ENCODE data around the gene TRPM5.

TRPM5 gene

GRCh38 chr11:2435288-2436012 lies 8.9 kb downstream of the TRPM5 start:
- no peak for DNase-seq

DNA sequence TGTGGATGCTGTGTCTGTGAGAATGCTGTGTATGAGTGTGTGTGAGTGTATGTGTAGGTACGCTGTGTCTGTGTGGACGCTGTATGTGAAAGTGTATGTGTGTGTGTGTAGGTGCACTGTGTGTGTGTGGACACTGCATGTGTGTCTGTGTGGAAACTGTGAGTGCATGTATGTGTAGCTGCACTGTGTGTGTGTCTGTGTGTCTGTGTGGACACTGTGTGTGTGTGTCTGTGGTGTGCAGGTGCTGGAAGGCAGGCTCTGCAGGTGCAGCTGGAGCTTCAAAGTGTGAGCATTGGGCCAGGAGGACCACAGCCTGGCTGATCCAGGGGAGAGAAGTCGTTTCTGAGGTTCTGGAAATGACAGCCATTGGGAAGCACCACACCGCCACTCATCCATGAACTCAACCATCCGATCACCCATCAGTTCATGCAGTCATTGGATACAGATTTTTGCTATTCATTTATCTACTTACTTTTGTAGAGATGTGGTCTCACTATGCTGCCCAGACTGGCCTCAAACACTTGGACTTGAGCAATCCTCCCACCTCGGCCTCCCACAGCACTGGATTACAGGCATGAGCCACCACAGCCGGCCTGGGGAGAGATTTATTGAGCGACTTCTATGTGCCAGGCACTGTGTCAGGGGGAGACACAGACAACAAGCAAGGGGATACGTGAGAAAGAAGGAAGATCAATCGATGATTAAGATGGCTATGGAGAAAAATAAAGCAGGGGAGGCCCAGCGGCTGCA lies 9.6 kb downstream of the TRPM5 start:
- DNase-seq = no peak

- no peak for DNase-seq
Observed at GRCh38 chr11:2434008-2434407, 10.3 kb downstream of the TRPM5 start.

DNA sequence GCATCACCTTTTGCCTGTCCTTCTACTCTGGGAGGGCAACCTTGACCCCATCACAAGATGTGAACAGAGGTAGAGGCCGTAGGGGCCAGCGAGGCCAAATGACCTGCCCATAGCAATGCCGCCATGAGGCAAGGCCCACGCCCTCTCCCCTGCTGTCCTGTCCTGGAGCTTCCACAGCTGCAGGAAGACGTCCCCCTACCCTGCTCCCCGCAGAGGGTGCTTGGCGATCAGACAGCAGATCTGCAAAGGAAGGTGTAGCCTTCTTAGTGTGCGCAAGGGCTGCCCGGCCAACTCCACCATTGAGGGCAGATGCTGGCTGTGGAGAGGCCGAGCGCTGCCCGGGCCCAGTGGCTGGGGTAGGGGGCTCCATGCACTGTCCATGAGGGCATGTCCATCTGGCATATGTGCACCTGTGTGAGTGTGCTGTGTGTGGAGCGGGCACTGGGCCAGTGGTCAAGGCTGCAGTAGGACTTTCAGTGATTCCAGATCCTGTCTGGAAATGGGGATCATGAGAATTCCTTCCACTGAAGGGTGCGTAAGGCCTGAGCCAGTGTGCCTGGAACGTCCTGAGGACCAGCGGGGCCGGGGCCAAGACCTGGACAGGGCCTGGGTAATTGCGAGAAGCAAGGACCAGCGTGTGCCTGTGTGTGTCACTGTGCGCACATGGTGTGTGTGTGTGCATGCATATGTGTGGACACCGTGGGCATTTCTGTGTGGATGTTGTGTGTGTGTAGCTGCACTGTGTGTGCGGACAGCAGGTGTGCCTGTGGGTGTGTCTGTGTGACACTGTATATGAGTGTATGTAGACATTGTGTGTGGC lies 11.0 kb downstream of the TRPM5 start:
- no peak for DNase-seq

- DNase-seq = no peak
Observed at GRCh38 chr11:2432628-2433071, 11.7 kb downstream of the TRPM5 start.

DNA sequence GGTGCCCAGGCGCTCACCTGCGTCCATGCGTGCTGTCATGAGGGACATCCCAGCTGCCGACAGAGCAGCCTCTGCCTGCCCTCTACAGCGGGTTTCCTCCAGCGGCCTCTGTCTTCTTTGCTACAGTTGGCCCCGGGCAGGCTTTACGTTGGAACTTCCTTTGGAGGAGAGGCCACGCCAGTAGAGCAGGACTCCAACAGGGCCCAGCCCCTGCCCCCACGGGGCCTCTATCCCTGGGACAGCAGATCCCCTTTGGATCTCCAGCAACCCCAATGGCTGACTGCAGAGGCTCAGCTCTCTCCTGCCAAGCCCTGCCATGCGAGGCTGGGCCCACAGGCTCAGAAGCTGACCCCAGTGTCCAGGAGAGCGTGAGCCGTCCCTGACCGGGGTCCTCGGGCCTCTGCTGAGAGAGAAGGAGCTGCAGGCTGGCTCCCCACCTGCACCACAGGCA lies 12.1 kb downstream of the TRPM5 start:
- DNase-seq = no peak

- no peak for DNase-seq
Observed at GRCh38 chr11:2431395-2431794, 12.9 kb downstream of the TRPM5 start.

- DNase-seq = peak; percentile 53
Observed at GRCh38 chr11:2428322-2428795, 16.0 kb downstream of the TRPM5 start.

DNA sequence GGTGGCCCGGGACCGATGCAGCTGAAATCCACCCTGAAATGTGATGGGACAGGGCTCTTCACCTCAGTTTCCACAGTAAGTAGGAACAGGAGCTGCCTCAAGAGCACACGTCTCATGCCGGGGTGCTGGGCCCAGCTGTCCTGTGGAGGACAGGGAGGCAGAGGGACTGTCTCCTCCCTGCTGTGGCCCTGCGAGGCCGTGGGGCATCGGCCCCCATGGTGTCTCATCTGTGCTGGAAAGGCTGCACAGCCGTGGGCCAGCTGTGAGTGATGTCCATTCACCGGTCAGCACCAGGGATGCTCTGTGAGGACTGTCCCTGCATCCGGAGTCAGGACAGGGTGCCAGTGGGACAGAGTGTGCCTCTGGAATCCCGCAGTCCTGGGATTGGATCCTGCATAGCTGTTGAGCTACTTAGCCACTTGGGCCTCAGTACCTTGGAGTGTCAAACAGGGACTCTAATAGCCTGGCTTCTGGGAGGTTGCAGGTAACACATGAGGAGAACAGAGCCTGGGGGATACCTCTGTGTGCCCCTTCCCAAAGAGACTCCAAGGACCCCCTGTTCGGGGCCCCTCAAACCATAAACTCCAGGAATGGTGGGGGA lies 16.5 kb downstream of the TRPM5 start:
- no peak for DNase-seq

- DNase-seq = no peak
Observed at GRCh38 chr11:2426826-2427521, 17.3 kb downstream of the TRPM5 start.

DNA sequence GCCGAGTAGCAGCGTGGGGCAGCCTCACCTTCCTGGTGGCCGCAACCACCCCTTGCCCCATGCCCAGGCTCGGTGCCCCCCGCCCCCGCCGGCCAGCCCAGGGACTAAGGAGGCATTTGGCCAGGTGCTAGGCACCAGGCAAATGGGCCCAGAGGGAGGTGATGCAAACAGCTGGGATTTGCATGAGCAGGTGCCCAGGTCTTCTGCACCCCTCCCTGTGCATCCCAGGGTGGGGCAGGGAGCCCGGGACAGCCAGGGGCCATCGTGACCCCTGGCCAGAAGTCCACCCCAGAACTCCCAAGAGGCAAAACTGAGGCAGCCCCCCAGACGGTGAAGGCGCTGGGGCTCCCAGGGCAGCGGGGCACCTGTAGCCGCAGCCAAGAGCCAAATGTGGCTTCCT lies 18.1 kb downstream of the TRPM5 start:
- no peak for DNase-seq

- DNase-seq = no peak
Observed at GRCh38 chr11:2425506-2425905, 18.8 kb downstream of the TRPM5 start.

GRCh38 chr11:2424811-2425495 lies 19.4 kb downstream of the TRPM5 start:
- DNase-seq = no peak

DNA sequence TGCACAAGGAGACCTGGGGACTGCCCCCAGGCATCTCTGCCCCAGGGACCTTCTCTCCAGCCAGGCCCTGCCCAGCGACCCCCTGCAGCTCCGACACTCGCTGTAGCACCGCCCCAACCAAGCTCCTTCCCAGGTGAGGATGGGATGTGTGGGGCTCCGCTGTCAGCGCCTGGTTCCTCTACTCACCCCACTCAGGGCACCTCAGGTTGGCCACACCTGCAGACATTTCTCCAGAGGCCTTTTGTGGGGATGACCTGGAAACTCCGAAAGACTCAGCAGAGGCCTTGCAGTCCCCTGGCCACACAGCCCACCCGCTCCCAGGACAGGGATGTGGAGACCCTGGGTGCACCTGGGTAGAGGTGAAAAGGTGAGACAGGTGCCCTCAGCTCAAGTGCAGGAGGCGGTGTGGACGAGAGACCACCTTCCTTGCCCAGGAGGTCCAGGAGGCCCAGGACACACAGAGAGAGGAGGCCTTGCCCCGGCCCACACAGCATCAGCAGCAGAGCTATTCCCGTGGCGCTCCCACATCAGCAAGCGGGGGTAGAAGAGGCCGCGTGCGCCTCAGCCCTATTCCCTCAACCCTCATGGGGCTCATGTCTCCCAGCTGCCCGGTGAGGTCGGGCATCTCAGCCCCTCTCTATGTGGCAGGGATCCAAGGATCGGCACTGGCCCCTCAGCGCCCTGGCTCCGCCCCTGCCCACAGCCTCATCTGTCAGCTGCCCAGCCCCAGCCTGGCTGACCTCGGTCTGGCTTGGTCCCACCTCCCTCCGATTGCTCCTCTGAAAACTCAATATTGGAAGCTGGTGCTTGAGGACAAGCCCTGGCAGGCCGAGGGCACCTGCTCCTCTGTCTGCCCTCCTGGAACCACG lies 20.9 kb downstream of the TRPM5 start:
- no peak for DNase-seq

DNA sequence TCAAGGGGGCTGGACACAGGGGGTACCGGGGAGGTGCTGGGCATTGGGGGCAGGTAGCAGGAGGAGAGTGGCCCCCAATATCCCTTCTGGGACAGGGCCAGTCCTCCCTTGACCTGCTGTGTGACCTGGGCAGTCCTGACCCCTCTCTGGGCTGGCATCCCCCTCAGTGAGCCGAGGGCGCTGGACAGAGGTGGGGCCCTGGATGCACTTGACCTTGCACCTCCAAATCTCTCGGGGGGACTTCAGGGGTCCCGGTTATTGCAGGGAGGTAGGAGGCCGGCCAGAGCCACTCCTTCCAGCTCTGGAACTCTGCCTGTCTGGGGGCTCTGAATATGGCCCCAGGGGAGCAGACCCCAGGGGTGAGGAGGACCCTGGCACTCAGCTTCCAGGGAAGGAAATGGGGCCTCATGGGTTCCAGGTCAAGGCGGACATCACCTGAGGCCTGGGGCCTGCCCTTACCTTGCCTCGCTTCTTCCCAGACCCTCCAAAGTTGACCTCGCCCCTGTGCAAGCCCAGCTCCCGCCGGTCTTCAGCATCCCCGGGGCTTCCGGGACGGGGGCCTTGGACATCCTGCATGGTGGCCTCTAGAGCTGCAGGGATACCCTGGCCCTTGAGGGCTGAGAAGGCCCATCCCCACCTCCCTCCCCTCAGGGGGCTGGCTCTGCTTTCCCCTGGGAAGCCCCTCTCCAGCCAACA lies 21.7 kb downstream of the TRPM5 start:
- DNase-seq = no peak

DNA sequence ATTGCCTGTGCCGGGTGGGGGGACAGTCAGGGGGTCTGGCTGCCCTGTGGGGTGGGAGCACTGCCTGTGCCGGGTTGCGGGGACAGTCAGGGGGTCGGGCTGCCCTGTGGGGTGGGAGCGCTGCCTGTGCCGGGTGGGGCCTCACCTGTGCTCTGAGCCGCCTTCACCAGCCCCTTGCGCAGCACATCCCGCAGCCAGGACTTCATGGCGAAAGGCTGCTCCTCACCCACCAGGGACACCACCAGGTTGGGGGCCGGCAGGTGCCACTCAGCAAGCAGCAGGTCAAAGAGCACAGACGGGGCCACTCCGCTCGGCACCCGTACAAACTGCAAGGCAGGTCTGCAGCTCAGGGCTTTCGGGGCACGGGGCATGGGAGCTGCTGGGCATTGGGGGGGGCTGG lies 22.3 kb downstream of the TRPM5 start:
- no peak for DNase-seq

- DNase-seq = no peak
Observed at GRCh38 chr11:2421226-2421994, 22.9 kb downstream of the TRPM5 start.

DNA sequence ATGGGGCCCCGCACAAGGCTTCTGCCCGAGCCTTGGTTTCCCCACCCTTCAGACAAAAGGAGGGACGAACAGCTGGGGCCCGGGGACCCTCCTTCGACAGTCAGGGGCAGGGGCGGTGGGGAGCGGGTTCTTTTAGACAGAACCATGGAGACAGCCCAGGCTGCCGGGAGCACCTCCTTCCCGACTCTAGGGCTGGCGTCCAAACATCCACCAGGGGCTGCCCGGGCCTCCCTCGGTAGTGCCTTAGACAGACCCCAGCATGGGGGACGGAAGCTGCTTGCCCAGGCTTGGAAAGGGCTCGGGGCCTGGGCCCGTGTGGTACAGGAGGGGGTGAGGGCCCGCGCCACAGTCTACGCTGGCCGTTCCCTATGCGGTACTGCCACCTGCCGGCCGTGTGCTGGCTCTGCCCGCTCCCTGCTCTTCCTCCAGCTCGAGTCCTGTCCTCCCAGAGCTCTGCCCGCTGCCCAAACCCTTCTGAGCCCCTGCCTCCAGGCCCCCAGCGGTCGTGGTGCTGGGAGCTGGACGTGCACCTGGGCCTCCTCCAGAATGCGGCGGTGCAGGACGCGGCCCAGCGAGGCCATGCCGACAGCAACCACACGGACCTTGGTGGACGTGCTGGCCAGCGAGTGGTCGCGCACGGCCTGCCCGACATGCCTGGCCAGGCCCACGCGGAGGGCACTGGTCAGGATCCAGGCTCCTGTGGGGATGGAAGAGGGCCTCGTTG lies 23.6 kb downstream of the TRPM5 start:
- DNase-seq = peak; percentile 61
